NCI-H526 treated with DMSO at 0.1 percent for 48 hours (cell line): ENCODE results near the gene EML1.
"Not testable (repeated sequence)": the region's sequence is repeated elsewhere in the genome, so short reads cannot be mapped to it uniquely, and the experiment has no call there.

Experiments used
- DNase-seq: peaks from one replicate; lab custom pipeline; 2025; lab: John Stamatoyannopoulos, UW

Gene EML1

DNA sequence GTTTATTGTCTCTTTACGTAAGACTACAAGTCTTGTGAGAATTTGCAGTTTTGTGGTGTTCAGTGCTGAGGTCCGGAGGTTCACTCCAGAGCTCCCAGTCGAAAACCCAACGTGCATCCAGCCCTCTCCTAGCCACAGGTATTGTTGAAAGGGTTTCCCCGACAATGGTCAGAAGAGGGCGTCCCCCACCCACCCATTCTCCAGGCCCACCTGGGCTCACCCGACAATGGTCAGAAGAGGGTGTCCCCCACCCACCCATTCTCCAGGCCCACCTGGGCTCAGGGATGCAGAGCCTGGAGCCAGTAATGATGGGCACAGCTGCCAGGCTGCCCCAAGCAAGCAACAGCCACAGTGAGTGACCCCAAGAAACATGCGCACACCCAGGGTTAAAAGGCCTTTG is 145.2 kb downstream of the EML1 start:
- no peak for DNase-seq

DNA sequence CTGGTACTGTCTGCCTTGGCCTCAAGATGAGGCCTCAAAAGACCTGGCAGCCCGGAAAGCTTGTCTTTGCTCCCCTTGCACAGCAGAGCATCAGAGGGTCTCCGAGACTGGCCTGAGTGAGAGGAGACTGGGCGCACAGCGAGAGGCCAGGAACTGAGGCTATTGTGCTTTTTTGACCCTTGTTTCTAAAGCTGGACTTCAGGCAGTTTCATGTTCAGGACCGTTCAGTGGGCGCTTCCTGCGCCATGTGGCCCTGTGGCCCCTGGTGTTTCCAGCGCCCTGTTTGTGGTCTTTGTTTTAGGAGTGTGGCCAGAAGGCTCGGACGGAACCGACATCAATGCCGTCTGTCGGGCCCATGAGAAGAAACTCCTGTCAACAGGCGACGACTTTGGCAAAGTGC is 145.7 kb downstream of the EML1 start:
- DNase-seq: no peak

DNA sequence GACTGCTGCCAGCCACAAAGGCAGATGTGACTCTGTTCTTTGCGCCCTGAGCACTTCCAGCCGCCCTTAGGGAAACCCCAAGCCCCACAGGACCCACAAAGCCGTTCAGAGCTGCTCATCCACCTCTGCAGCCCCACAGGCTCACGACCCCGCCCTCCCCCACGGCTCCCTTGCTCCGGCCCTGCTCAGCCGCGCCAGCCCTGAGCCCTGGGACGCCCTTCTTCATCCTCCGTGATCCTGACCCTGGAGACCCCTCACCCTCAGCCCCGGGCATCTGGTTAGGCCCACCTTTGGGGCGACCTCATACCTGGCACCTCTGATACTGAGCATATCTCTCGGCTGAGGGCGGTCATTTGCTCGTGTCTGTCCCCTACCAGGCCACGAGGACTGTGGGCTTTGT is 146.2 kb downstream of the EML1 start:
- DNase-seq: no peak

DNA sequence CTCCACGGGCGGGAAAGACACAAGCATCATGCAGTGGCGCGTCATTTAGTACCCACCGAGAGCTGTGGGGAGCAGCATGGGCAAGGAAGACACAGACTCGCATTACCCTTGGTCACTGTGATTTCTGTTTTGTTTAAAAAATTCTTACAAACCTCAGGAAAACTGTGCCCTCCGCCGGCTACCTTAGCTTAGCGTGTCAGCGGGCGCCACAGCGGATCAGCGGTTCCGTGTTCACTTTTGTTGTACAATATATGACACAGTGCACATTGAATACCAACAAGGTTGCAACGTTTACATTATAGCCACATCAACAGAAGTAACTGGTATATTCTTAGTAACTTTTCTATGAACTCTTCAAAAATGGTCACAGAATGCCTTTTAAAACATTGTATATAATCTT is 146.9 kb downstream of the EML1 start:
- DNase-seq: no peak

DNA sequence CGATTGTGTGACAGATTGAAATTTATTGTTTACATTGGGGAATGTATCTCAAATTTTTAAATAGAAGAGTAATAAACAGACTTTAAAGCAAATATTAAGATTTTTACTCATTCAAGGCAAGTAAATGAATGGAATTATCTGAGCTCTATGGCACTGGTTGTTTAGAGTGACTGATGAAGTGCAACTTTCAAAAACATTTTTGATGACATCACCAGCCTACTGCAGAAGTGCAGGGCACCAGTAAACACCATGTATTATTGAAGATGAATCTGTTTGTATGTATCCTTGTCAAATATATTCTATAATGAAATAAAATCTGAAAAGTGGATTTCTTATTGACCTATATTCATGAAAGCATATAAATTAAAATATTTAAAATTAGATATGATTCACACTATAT is 148.0 kb downstream of the EML1 start:
- DNase-seq: no peak

DNA sequence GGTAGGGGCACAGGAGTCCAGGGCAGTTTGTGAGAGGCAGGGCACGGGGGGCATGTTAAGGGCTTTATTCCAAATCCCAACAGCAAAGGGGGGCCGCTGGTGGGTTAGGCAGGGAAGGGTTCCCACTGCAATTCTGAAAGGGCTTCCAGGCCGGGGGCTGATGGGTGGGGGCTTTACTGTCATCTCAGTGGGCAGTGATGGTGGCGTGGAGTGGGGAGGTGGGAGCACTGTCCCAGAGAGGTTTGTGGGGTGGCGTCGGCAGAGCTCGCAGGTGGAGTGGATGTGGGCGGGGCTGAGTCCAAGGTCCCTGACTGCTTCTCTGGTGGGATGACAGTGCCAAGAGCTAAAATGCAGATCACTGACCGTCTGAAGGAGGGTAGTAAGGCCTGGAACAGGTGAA is 150.4 kb downstream of the EML1 start:
- no peak for DNase-seq

DNA sequence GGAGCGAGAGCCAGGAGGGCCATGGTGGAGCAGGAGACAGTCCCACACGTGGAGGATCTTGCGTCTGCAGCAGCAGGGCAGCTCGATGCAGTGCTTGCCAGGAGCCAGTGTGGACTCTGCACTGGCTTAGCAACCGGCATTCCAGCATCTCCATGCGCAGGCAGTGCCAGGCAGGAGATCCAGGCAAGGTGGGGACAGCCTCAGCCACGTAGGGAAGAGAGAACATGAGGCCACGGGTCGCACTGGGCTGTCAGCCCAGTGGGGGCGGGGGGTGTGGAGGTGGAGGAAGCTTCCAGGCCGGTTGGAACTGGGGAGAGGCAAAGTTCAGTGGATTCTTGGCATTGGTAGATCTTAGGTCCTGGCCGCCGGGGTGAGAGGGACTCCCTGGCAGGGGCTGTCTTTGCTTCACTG is 151.0 kb downstream of the EML1 start:
- DNase-seq: no peak

DNA sequence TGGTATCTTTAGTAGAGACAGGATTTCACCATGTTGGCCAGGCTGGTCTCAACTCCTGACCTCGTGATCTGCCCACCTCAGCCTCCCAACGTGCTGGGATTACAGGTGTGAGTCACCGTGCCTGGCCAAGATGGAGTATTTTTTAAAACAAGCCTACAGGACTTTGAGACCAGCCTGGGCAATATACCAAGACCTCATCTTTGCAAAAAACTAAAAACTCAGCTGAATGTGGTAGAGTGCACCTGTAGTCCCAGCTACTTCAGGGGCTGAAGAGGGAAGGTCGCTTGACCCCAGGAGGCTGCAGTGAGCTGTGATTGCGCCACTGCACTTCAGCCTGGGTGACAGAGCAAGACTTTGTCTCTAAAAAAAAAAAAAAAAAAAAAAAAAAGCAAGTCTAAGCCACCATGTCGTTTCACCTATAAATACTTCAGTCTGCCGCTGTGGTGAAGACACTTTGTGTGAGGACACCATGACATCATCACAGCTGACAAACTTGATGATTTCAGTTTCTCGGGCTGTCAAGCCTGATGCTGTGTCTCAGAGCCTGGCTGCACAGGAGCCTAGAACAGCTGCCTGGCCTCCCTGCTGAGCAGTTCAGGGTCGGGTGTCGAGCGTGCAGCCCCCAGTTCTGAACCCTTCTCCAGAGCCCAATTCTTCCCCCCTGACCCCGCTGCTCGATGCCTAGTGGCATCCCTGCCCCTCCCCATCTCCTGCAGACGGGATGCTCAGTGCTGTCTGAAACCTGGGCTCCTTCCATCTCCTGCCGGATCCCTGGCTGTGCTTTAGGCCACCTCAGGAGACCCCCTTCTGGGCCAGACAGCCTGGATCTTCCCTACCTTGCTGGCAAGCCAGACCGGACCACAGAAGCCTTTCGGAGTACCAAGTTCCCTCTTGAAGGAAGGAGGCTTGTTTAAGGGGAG is 152.8 kb downstream of the EML1 start:
- no peak for DNase-seq

DNA sequence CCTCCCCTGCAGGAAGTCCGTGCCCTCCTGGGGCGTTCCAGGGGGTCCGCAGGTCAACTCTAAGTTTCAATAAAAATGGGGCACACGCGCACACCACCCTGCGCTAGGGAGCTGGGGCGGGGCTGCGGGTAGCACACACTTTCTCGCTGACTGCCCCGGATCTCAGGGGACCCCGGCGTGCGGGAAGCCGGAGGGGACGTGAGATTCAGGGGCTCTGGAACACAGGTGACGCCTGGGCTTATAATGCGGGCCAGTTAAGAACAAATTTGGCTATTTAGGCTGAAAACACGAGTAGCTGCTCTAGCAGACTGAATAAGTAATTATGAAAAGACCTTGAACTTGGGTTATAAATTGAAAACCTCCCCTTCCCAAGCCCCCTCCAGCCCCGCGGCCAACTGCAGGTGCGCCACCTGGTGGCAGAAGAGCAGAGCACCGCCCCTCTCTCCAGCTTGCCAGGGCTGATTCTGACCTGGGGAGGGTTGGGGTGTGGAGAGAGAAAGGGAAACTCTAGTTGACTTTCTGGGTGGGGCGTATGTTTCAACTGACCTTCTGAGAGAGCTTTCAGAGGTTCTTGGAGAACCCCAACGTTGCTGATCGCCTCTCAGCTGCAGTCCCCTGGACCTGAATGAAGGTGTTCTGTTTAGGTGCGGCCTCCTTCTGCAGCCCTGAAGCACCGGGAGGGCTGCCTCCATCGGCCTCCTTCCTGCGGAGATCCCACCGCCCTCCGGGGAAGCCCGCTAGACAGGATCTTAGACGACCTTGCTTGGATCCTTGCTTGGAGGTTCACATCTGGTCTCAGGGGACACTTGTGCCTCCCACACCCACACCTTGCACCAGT is 153.7 kb downstream of the EML1 start:
- peak; percentile 3 for DNase-seq

DNA sequence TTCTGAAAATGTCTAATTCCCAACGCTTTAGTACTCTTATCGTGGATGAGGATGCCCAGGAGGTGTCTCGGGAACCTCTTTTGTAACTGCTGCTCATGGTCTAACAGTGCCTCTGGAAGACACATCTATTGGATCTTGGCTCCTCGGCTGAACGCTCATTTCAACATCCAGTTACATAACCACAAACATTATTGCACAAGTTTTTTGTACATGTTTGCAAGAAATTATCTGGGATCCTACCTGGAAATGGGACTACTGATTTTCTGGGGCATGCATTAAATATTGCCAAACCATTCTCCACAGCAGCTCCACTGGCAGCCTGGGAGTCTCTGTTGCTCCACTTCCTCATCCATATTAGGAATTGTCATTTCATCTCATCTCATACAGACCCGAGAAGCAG is 154.5 kb downstream of the EML1 start:
- no peak for DNase-seq

DNA sequence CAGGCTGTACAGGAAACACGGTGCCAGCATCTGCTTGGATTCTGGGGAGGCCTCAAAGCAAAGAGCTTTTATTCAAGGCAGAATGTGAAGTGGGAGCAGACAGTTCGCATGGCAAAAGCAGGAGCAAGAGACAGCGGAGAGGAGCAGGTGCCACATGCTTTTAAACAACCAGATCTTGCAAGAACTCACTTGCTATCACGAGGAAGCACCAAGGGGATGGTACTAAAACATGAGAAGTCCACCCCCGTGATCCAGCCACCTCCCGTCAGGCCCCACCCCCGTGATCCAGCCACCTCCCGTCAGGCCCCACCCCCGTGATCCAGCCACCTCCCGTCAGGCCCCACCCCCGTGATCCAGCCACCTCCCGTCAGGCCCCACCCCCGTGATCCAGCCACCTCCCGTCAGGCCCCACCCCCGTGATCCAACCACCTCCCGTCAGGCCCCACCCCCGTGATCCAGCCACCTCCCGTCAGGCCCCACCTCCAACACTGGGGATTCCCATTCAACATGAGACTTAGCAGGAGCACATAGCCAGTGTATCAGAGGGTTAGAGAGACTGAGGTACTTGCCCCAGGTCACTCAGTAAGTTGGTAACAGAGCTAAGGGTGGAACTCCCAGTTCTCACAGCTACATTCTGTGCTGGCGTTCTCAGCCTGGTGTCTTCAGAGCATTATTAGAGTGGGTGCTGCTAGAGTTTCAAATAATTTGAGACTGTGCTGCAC is 156.0 kb downstream of the EML1 start:
- not testable (repeated sequence) for DNase-seq

DNA sequence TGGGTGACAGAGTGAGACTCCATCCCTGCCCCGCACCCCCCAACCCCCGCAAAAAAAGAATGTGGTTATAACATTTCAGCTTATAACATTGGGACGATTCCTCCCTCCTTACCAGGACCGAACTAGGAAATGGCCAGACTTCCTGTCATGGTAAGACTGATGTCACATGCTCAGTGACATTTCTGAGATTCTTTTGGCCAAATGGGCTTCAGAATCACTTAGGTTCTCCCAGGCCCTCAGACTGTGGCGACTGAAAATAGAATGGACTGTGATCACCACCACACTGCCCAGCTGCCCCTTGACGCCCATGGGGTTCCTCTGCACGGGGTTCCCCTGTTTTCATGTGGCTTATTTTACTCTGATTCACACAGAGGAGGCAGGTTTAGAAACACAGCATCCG is 157.0 kb downstream of the EML1 start:
- no peak for DNase-seq

DNA sequence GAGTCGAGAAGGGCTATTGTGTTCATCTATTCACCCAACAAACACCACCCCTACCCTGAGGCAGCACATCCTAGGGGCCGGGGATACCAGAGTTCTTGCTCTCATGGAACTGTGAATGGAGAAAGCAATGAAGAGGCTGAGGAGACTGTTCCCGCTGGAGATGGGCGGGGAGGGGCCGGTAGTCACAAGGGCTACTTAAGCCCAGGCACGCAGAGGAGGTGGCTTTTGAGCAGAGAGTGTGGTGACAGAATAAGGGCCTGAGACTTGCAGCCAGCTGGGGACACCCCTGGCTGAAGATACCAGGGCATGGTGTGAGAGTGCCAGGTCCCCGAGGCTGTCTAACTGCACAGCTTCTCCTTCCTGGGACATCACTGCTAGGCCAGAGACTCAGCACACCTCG is 157.9 kb downstream of the EML1 start:
- DNase-seq: no peak

DNA sequence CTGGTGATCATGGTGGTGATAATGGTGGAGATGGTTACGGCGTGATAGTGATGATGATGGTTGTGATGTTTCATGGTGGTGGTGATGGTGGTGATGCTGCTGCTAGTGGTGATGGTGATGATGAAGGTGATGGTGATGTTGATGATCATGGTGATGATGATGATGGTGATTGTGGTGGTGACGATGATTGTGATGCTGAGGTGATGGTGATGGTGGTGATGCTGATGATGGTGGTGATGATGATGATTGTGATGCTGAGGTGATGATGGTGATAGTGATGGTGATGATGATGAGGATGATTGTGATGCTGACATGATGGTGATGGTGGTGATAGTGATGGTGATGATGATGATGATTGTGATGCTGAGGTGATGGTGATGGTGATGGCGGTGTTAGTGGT is 158.8 kb downstream of the EML1 start:
- DNase-seq: no peak

DNA sequence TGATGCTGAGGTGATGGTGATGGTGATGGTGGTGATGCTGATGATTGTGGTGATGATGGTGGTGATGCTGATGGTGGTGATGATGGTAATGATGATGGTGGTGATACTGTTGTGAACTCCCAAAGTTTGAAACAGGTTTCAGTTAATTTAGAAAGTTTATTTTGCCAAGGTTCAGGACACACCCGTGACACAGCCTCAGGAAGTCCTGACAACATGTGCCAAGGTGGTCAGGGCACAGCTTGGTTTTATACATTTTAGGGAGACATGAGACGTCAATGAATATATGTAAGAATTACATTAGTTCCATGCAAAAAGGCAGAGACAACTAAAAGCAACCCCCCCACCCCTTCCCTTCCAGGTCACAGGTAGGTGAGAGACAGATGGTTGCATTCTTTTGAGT is 159.2 kb downstream of the EML1 start:
- DNase-seq: no peak

DNA sequence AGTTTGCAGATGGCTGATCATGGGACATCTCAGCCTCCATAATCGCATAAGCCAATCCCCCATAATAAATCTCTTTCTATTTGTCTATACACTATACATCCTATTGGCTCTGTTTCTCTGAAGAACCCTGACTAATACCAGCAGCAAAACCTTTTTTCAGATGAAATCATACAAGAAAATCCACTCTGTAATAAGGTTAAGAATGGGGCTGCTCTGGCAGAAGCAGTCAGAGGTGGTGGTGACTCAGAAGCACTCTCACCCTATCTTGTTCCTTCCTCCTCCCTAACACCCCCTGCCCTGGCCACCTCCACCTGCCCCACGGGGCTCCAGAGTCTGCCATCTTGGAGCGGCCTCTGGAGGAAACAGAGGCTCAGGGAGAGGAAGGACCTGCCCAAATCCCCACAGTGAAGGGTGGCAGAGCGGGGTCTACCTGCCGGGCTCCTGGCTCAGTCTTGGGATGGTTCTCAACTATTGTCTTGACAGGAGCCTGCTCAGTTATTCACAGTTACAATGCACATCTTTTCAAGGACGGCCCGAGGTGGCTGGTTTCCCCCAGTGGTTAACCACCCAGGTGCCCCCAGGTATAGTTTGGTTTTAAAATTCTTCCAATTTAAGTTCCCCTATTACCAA is 162.7 kb downstream of the EML1 start:
- no peak for DNase-seq

DNA sequence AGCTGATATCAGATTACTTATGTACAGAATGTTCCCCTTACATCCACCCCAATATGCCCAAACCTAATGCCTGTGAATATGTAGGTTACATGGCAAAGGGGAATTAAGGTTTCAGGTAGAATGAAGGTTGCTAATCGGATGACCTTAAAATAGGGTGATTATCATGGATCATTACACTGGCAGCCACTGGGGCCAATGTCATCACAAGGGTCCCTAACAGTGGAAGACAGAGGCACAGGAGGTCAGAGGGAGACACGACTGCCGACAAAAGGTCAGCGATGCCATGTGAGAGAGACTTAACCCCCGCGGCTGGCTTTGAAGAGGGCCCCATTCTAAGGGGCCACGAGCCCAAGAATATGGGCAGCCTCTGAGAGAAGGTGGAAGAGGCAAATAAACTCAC is 165.2 kb downstream of the EML1 start:
- no peak for DNase-seq

DNA sequence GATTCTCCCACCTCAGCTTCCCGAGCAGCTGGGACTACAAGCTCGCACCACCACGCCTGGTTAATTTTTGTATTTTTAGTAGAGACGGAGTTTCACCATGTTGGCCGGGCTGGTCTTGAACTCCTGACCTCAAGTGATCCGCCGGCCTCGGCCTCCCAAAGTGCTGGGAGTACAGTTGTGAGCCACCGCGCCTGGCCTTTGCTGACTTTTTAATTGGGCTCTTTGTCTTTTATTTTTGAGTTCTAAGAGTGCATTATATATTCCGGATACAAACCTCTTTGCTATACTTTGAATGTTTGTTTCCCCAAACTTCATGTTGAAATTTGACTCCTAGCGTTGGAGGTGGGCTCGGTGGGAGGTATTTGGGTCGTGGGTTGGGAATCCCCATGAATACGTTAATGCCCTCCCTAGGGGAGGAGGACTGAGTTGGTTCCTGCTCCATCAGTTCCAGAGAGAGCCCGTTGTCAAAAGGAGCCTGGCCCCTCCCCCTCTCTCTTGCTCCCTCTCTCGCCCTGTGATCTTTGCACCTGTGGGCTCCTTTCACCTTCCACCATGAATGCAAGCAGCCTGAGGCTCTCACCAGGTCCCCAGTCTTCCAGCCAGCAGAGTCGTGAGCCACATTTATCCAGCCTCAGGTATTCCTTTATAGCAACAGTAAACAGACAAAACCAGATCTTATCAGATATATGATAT is 168.8 kb downstream of the EML1 start:
- no peak for DNase-seq

DNA sequence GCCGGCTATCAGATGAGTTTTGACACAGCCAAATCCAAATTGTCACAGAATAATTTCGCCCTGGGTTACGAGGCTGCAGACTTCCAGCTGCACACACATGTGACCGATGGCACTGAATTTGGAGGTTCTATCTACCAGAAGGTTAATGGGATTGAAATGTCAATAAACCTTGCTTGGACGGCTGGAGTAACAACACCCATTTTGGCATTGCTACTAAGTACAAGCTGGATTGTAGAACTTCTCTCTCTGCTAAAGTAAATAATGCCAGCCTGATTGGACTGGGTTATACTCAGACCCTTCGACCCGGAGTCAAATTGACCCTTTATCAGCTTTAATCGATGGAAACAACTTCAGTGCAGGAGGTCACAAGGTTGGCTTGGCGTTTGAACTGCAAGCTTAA is 171.8 kb downstream of the EML1 start:
- DNase-seq: no peak

DNA sequence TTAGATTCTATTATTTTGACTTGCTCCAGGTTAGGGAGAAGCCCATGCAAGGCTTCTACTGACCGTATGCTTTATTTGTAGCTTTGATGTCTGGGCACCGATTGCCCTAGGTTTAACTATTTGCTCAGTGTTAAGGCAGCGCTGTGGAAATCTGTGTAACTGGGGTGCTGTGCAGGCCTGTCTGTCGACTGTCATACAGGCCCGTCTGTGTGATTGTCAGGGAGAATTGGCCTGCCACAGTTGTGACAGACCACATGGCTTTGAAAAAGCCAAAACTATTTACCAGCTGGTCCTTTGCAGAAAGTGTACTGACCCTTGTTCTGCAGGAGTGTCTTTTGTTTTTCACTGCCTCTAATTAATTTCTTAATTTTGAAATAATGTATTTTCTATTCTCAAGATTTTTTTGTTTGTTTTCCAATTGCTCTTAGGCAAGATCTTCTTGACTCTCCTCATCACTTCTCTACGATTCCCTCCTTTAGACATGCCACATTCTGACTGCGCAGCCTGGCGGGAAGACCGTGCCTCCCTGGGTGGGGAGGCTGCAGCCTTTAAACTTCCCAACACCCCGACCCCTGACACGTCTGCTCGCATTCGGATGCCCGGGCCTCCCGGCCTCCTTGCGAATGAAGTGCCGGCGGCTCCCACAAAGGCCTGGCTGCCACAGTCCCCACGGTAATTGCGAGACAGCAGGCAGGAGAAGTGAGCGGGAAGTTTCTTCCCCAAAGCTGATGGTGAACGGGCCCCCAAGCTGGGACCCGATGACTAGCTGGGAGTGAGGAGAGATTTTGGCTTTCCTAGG is 173.0 kb downstream of the EML1 start:
- DNase-seq: no peak

DNA sequence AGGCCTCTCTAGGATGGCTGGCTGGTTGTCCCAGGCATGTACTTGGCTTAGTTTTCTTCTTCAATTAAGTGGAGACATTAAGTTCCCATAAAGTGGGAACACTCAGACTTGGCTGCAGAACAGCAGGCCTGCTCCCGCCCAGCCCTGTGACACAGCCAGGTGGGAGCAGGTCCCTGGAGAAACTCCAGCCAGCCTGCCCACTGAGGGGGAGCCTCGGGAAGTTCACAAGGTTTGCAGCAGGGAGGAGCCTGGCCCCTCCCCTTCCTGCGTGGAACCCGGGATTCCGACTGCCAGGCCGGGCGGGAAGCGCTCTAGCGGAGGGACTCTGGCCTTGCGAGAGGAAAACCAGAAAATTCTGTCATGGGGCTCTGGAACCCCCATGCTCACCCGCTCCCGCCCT is 173.7 kb downstream of the EML1 start:
- DNase-seq: no peak
